Omental fat pad (tissue), 4 donors: ENCODE measurements around the gene RASL10A. TPM values are rescaled to one million over a fixed set of nuclear protein-coding genes. Genes with fewer than 3 reads are reported as not detected.

Experiments
- ATAC-seq: fragments of 150-250 bp; one replicate; pipeline ENCODE4 v1.9.1; 2016; ENCODE audit warnings: mild to moderate bottlenecking, moderate library complexity; ENCODE audit not compliant: low FRiP score
- DNase-seq: peaks from one replicate; pipeline ENCODE4 v3.0.0-alpha.2; 2019; ENCODE audit warnings: low spot score
- total RNA-seq, 4 donors: library from RNA; depleted of rRNA; stranded (reverse); fragments of >200 nt; gene quantifications; one replicate each; pipeline ENCODE4 v1.1.0, GENCODE V29; 2016
- TF ChIP-seq, protein P1 (sequence below), 3 donors: fragments of 450-650 bp; IDR thresholded peaks; one replicate each; pipeline ENCODE4 v1.5.1; 2016 to 2017; ENCODE audit warnings: antibody characterized with exemption in 3 of 3, mild to moderate bottlenecking in 3 of 3, moderate library complexity in 2 of 3

Gene RASL10A
- total RNA-seq, 4 donors from 2014 or later: 0.56 to 2.6 (median 1.5) TPM; not detected in 1

DNA sequence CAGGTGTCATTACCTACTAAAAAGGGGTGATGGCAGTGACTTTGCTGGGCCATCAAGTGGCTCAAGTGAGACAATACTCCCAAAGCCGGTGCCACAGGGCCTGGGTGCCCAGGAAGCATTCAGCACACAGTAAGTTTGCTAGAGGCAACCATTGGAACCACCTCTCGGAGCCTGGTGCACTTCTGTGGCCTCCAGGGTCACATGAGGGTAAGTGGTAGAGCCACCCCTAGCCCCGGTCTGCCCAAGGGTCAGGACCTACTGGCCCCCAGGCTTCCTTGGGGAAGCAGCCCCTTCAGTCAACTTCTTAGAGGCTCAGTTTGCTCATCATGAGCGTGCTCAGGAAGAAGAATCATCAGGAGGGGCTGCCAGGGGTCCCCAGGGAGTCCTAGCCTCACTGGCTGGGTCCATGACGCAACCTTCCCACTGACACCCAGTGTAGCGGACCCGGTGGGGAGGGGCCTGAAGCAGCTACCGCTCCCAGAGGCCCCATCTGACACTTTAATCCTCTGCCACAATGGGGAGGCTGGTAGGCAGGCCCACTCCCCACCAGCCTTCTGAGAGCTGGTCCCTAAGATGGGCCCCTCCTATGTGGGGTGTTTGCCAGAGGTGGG is 17.5 kb upstream of the RASL10A start:
- DNase-seq: no peak
- TF ChIP-seq, protein P1, sequence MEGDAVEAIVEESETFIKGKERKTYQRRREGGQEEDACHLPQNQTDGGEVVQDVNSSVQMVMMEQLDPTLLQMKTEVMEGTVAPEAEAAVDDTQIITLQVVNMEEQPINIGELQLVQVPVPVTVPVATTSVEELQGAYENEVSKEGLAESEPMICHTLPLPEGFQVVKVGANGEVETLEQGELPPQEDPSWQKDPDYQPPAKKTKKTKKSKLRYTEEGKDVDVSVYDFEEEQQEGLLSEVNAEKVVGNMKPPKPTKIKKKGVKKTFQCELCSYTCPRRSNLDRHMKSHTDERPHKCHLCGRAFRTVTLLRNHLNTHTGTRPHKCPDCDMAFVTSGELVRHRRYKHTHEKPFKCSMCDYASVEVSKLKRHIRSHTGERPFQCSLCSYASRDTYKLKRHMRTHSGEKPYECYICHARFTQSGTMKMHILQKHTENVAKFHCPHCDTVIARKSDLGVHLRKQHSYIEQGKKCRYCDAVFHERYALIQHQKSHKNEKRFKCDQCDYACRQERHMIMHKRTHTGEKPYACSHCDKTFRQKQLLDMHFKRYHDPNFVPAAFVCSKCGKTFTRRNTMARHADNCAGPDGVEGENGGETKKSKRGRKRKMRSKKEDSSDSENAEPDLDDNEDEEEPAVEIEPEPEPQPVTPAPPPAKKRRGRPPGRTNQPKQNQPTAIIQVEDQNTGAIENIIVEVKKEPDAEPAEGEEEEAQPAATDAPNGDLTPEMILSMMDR (IDR thresholded peaks at IDR 0.05): no peak
- ATAC-seq: no peak

DNA sequence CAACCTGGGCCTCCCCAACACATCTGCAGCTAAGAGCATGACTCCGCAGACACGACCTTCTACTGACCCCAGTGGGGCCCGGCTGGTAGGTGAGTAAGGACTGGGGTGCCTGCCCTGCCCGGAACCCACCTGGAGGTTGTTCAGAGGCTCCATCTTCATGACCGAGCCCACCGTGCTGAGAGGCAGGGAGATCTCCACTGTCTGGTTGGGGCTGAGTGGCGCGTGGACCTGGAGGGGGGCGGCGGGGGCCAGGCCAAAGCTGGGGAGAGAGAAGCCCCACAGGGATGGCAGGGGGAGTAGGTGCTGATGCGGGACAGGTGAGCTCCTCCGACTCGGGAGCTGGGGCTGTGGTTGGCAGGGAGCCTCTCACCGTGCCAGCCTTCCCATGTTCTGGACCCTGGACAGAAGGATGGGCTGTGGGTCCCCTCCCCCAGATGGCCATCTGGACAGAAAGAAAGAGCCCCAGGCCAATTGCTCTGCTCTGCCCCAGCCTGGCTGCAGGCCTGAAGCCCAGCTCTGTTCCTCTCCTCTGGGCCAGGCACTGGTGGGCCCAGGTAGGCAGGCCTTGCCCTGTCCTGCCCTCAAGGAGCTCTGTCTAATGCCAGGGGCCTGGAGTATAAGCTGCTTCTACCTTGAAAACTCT is 16.3 kb upstream of the RASL10A start:
- TF ChIP-seq, protein P1 (IDR thresholded peaks at IDR 0.05): no peak
- DNase-seq (no peak), ATAC-seq (no peak)

DNA sequence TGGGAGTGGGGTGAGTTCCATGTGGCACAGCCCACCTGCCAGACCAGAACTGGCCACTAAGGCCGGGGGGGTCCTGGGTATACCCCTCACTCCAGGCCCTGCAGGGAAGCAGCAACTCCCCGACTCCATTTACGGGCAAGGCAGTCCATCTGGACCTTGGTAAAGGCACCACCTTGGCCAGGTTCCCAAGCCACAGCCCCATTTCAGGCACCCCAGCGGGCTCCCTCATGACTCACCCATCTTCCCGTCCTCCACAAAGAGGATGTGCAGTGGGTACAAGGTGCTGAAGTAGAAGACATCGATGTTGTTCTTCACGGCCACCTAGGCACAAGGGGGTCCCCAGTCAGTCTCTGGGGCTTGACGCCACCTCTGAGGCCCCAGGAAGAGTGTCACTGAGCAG is 15.7 kb upstream of the RASL10A start:
- TF ChIP-seq, protein P1 (IDR thresholded peaks at IDR 0.05): no peak
- no peak for DNase-seq
- no peak for ATAC-seq

DNA sequence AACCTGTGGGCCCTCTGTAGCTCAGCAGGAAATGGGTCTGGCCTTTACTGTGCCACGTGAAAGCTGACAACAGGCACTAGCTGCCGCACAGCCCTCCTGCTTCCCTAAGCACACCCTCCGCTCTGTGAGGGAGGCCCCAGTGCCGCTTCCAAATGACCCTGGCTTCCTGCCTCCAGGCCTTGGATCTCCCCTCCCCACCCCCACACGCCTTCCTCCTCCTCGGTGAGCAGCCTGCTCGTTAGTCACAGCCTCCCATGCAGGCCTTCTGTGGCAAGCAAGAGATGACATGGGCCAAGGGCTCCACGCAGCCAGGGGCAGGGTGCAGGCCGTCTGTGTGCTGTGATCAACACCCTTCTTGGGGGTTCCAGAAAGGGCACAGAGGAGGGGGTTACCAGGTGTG is 15.3 kb upstream of the RASL10A start:
- DNase-seq: no peak
- TF ChIP-seq, protein P1 (IDR thresholded peaks at IDR 0.05): no peak

DNA sequence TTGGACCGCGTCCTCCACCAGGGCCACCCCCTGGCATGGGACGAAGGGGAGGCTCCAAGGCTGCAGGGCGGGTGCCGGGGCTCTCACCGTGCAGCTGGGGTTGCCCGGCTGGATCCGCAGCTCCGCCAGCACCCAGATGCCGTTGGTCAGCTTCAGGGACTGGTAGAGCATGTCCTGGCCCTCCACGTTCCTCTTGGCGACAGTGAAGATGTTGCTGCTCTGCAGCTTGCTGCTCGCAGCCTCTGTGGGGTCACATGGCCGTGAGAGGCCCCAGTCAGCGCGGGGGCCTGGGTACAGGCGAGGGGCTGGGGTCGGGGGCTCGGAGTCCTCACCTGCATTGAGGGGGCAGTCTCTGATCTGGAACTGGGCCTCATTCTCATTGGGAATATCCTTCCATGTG is 14.8 kb upstream of the RASL10A start:
- no peak for ATAC-seq
- DNase-seq: no peak
- TF ChIP-seq, protein P1 (IDR thresholded peaks at IDR 0.05): no peak

More for the DNA sequence above, 15.3 kb upstream of the RASL10A start:
- ATAC-seq: peak; percentile 29

DNA sequence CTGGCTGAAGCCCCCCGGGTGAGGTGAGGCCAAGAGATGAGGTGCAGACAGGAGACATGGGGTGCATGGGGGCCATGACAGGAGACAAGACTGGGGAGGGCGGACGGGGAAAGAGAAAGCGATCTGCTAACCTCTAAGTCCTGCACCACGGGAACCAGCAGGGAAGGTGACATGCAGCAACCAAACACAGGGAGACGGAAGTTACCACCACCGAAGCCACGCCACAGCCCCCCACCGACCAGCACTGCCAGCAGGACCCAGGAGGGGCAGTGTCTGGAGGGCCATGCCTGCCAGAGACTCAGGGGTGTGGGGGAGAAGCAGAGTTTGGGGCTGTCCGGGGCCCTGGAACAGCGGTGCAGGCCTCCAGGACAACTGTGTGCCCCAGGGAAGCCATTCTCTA is 14.1 kb upstream of the RASL10A start:
- TF ChIP-seq, protein P1 (IDR thresholded peaks at IDR 0.05): no peak
- DNase-seq: no peak

More for the DNA sequence above, 14.1 kb upstream of the RASL10A start:
- no peak for ATAC-seq
